ENCODE measurements around the gene XYLT1.

DNA sequence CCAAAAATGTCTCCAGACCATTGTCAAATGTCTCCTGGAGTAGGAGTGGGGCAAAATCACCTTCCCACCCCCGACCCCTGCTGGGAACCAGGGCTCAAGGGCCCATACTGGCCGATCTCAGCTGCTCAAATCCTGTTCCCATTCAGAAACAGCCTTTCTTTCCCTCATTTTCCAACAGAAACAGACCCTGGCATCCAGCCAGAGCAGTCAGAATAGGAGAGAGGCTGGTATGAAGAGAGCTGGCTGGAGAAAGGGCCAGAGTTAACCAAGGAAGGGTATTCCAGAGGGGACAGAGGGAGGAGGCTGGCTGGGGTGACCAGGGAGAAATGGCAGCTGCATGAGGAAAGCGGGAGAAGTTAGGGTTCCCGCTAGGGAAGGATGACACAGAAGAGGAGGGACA lies 199.1 kb downstream of the XYLT1 start:
- no peak for TF ChIP-seq EZH2 (IDR thresholded peaks at IDR 0.05; ENCODE audit: borderline replicate concordance, control insufficient read depth, low read depth, low read length)
- TF ChIP-seq PAX5 (IDR thresholded peaks at IDR 0.05; ENCODE audit: borderline replicate concordance, low read depth, low read length), result no peak
- no peak for TF ChIP-seq YY1 (IDR thresholded peaks at IDR 0.05; ENCODE audit: low read depth, low read length)
- TF ChIP-seq SMC3 (IDR thresholded peaks at IDR 0.05; ENCODE audit: borderline replicate concordance, low read length), result no peak
- TF ChIP-seq, protein P1, sequence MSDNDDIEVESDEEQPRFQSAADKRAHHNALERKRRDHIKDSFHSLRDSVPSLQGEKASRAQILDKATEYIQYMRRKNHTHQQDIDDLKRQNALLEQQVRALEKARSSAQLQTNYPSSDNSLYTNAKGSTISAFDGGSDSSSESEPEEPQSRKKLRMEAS (IDR thresholded peaks at IDR 0.05; ENCODE audit: low read depth, low read length), result no peak
- no peak for TF ChIP-seq FOS (IDR thresholded peaks at IDR 0.05; ENCODE audit: borderline replicate concordance, extremely low read depth, insufficient read length)
- TF ChIP-seq, protein P2, sequence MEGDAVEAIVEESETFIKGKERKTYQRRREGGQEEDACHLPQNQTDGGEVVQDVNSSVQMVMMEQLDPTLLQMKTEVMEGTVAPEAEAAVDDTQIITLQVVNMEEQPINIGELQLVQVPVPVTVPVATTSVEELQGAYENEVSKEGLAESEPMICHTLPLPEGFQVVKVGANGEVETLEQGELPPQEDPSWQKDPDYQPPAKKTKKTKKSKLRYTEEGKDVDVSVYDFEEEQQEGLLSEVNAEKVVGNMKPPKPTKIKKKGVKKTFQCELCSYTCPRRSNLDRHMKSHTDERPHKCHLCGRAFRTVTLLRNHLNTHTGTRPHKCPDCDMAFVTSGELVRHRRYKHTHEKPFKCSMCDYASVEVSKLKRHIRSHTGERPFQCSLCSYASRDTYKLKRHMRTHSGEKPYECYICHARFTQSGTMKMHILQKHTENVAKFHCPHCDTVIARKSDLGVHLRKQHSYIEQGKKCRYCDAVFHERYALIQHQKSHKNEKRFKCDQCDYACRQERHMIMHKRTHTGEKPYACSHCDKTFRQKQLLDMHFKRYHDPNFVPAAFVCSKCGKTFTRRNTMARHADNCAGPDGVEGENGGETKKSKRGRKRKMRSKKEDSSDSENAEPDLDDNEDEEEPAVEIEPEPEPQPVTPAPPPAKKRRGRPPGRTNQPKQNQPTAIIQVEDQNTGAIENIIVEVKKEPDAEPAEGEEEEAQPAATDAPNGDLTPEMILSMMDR (IDR thresholded peaks at IDR 0.05 in 2 of 3, conservative IDR thresholded peaks at IDR 0.05 in 1 of 3; ENCODE audit: control insufficient read depth in 2 of 3, extremely low read depth in 1 of 3, insufficient read depth in 1 of 3, low read depth in 3 of 3, low read length in 3 of 3), result no peak
- TF ChIP-seq, protein P3, sequence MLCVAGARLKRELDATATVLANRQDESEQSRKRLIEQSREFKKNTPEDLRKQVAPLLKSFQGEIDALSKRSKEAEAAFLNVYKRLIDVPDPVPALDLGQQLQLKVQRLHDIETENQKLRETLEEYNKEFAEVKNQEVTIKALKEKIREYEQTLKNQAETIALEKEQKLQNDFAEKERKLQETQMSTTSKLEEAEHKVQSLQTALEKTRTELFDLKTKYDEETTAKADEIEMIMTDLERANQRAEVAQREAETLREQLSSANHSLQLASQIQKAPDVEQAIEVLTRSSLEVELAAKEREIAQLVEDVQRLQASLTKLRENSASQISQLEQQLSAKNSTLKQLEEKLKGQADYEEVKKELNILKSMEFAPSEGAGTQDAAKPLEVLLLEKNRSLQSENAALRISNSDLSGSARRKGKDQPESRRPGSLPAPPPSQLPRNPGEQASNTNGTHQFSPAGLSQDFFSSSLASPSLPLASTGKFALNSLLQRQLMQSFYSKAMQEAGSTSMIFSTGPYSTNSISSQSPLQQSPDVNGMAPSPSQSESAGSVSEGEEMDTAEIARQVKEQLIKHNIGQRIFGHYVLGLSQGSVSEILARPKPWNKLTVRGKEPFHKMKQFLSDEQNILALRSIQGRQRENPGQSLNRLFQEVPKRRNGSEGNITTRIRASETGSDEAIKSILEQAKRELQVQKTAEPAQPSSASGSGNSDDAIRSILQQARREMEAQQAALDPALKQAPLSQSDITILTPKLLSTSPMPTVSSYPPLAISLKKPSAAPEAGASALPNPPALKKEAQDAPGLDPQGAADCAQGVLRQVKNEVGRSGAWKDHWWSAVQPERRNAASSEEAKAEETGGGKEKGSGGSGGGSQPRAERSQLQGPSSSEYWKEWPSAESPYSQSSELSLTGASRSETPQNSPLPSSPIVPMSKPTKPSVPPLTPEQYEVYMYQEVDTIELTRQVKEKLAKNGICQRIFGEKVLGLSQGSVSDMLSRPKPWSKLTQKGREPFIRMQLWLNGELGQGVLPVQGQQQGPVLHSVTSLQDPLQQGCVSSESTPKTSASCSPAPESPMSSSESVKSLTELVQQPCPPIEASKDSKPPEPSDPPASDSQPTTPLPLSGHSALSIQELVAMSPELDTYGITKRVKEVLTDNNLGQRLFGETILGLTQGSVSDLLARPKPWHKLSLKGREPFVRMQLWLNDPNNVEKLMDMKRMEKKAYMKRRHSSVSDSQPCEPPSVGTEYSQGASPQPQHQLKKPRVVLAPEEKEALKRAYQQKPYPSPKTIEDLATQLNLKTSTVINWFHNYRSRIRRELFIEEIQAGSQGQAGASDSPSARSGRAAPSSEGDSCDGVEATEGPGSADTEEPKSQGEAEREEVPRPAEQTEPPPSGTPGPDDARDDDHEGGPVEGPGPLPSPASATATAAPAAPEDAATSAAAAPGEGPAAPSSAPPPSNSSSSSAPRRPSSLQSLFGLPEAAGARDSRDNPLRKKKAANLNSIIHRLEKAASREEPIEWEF (IDR thresholded peaks at IDR 0.05; ENCODE audit: insufficient replicate concordance, low read depth, low read length), result no peak
- TF ChIP-seq ESRRA (IDR thresholded peaks at IDR 0.05; ENCODE audit: low read length), result no peak
- TF ChIP-seq, protein P4, sequence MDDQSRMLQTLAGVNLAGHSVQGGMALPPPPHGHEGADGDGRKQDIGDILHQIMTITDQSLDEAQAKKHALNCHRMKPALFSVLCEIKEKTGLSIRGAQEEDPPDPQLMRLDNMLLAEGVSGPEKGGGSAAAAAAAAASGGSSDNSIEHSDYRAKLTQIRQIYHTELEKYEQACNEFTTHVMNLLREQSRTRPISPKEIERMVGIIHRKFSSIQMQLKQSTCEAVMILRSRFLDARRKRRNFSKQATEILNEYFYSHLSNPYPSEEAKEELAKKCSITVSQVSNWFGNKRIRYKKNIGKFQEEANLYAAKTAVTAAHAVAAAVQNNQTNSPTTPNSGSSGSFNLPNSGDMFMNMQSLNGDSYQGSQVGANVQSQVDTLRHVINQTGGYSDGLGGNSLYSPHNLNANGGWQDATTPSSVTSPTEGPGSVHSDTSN (IDR thresholded peaks at IDR 0.05; ENCODE audit: insufficient replicate concordance, low read depth, low read length), result no peak
- no peak for TF ChIP-seq POLR2A (IDR thresholded peaks at IDR 0.05; ENCODE audit: low read depth, low read length)
- TF ChIP-seq, protein P5, sequence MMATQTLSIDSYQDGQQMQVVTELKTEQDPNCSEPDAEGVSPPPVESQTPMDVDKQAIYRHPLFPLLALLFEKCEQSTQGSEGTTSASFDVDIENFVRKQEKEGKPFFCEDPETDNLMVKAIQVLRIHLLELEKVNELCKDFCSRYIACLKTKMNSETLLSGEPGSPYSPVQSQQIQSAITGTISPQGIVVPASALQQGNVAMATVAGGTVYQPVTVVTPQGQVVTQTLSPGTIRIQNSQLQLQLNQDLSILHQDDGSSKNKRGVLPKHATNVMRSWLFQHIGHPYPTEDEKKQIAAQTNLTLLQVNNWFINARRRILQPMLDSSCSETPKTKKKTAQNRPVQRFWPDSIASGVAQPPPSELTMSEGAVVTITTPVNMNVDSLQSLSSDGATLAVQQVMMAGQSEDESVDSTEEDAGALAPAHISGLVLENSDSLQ (IDR thresholded peaks at IDR 0.05), result no peak
- TF ChIP-seq CEBPB (IDR thresholded peaks at IDR 0.05; ENCODE audit: borderline replicate concordance in 1 of 2, low read depth in 2 of 2, low read length in 2 of 2), result no peak
- TF ChIP-seq WRNIP1 (IDR thresholded peaks at IDR 0.05; ENCODE audit: borderline replicate concordance, low read depth, low read length), result no peak

Data from GM12878 (cell line).